ENCODE data around the gene PRDM5.

DNA sequence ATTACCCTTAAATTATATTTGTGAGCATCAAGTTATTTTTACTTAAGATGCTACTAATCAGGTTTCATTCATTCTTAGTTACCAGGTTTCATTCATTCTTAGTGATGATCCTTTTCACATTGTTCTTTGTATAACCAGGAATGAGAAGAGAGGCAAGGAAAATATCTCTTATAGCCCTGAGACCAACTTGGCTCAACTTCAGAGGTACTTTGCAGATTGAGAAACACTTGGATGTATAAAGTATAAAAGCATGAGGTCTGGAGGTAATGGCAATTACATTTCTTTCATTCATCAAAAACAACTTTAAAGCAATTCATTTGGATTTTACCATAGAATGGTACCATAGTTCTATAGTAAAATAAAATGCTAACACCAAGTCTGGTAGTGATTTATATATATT is 231.0 kb downstream of the PRDM5 start:
- TF ChIP-seq FOXM1 (IDR thresholded peaks at IDR 0.05; ENCODE audit: borderline replicate concordance, low read depth) (no peak), YY1 (IDR thresholded peaks at IDR 0.05; ENCODE audit: low read depth) (no peak), EP300 (IDR thresholded peaks at IDR 0.05; ENCODE audit: borderline replicate concordance) (no peak), RAD21 (IDR thresholded peaks at IDR 0.05; ENCODE audit: low read depth) (no peak), TCF12 (IDR thresholded peaks at IDR 0.05; ENCODE audit: low read depth) (no peak), CEBPB (IDR thresholded peaks at IDR 0.05) (no peak)
- TF ChIP-seq, protein P1, sequence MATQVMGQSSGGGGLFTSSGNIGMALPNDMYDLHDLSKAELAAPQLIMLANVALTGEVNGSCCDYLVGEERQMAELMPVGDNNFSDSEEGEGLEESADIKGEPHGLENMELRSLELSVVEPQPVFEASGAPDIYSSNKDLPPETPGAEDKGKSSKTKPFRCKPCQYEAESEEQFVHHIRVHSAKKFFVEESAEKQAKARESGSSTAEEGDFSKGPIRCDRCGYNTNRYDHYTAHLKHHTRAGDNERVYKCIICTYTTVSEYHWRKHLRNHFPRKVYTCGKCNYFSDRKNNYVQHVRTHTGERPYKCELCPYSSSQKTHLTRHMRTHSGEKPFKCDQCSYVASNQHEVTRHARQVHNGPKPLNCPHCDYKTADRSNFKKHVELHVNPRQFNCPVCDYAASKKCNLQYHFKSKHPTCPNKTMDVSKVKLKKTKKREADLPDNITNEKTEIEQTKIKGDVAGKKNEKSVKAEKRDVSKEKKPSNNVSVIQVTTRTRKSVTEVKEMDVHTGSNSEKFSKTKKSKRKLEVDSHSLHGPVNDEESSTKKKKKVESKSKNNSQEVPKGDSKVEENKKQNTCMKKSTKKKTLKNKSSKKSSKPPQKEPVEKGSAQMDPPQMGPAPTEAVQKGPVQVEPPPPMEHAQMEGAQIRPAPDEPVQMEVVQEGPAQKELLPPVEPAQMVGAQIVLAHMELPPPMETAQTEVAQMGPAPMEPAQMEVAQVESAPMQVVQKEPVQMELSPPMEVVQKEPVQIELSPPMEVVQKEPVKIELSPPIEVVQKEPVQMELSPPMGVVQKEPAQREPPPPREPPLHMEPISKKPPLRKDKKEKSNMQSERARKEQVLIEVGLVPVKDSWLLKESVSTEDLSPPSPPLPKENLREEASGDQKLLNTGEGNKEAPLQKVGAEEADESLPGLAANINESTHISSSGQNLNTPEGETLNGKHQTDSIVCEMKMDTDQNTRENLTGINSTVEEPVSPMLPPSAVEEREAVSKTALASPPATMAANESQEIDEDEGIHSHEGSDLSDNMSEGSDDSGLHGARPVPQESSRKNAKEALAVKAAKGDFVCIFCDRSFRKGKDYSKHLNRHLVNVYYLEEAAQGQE (IDR thresholded peaks at IDR 0.05; ENCODE audit: low read depth) = no peak
